ENCODE results near the gene MTX3. TPM values are rescaled to one million over a fixed set of nuclear protein-coding genes. Genes with fewer than 3 reads are reported as not detected.

MTX3 gene
- polyA plus RNA-seq, 1 of the 3 experiments (the other 2 are of a cell fraction) = 6.8 TPM

DNA sequence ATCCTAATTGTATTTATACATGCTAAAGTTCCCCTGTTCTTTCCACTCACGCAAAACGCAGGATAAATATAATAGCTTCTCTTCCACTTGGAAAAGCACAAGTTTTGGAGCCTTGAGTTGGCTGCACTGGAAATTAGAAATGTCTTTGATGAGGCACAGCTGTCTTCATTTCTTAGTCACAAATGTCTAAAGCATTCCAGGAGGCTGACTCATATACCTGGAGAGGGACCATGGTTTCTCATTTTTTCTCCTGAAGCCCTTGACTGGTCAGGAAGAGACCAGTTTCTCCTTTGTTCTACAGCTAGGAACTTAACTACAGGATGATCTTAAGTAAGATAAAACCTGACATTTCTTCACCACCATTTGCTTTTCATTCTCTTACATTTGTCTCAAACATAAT, 16.2 kb downstream of the MTX3 start (continued):
- TF ChIP-seq EZH2phosphoT487 (IDR thresholded peaks at IDR 0.05; ENCODE audit: borderline replicate concordance, low read depth) (no peak), FOXJ3 (CRISPR knock-in tag; IDR thresholded peaks at IDR 0.05) (no peak), EP300 (IDR thresholded peaks at IDR 0.05; ENCODE audit: borderline replicate concordance in 1 of 2, low read depth in 1 of 2, low read length in 1 of 2) (no peak), SMC3 (IDR thresholded peaks at IDR 0.05; ENCODE audit: low read depth, low read length) (no peak), POLR2AphosphoS5 (IDR thresholded peaks at IDR 0.05; ENCODE audit: low read depth, low read length) (peak; percentile 54; the same call in 1 of the 2 replicates), YY1 (IDR thresholded peaks at IDR 0.05; ENCODE audit: low read depth) (no peak), MEF2A (IDR thresholded peaks at IDR 0.05; ENCODE audit: borderline replicate concordance, low read depth) (no peak), NRF1 (IDR thresholded peaks at IDR 0.05; ENCODE audit: low read depth, low read length) (no peak), CHD2 (IDR thresholded peaks at IDR 0.05; ENCODE audit: low read length, partially characterized antibody) (no peak)
- TF ChIP-seq, protein P1, sequence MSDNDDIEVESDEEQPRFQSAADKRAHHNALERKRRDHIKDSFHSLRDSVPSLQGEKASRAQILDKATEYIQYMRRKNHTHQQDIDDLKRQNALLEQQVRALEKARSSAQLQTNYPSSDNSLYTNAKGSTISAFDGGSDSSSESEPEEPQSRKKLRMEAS (IDR thresholded peaks at IDR 0.05; ENCODE audit: low read depth) = no peak

DNA sequence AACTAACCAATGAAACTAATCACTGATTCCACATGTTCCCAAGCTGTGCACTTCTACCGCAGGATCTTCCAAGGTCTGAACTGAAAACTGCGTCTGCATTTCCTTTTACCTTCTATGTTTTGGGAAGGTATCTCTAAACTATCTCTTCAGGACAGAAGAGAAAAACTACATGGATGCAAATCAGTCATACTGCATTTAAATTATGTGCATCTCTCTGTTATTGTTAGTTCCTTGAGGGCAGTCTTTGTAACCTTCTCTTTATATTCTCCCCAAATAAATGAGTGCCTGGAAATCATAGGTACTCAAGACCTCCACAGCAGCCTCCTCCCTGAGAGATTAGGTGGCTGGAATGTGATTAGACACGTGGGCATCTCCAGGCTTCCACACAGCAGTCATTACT, 17.1 kb downstream of the MTX3 start:
- CTCF ChIA-PET = no interaction called here
- no peak overlapping the region for H2AFZ ChIP-seq (ENCODE audit: low read depth)
- H3K27ac ChIP-seq (ENCODE audit: low read depth in 2 of 2, low read length in 1 of 2) = no peak overlapping the region
- H3K9me2 ChIP-seq = no peaks in the 10 kb centered on the region; the same call in 1 of the 2 replicates
- H3F3A ChIP-seq (replicated peaks; ENCODE audit: insufficient read depth) = peaks cover 18% of the 10 kb centered on the region
- H3K9ac ChIP-seq = no peak overlapping the region
- H3K4me1 ChIP-seq (ENCODE audit: control insufficient read depth in 1 of 2, insufficient read depth in 2 of 2, low read depth in 1 of 2, low read length in 1 of 2) = peaks cover 0 to 9% of the 10 kb centered on the region in 2 experiments; a peak in 3 of 4 replicates
- TF ChIP-seq POLR2AphosphoS5 (IDR thresholded peaks at IDR 0.05; ENCODE audit: low read depth, low read length) = no peak
- TF ChIP-seq JUND (IDR thresholded peaks at IDR 0.05) = no peak
- H3K36me3 ChIP-seq (replicated peaks in 1 of 2; ENCODE audit: control insufficient read depth in 1 of 2, insufficient read depth in 2 of 2, low read length in 1 of 2) = peaks cover 14 to 20% of the 10 kb centered on the region in 2 experiments
- no peak overlapping the region for H3K4me2 ChIP-seq
- POLR2A ChIA-PET = no interaction called here
- no peaks in the 10 kb centered on the region for H3K9me3 ChIP-seq
- no peak overlapping the region for H3K4me3 ChIP-seq (ENCODE audit: low read depth in 2 of 2, low read length in 1 of 2)
- 77% methylated on average over 3 of the region's 3 CpGs for WGBS (ENCODE audit: low lambda C conversion rate)
- DNase-seq = no peak
- no peaks in the 10 kb centered on the region for H3K27me3 ChIP-seq (ENCODE audit: insufficient read depth)
- H3K79me2 ChIP-seq (ENCODE audit: insufficient read depth) = no peaks in the 10 kb centered on the region
- no peaks in the 10 kb centered on the region for H4K20me1 ChIP-seq (ENCODE audit: insufficient read depth)

DNA sequence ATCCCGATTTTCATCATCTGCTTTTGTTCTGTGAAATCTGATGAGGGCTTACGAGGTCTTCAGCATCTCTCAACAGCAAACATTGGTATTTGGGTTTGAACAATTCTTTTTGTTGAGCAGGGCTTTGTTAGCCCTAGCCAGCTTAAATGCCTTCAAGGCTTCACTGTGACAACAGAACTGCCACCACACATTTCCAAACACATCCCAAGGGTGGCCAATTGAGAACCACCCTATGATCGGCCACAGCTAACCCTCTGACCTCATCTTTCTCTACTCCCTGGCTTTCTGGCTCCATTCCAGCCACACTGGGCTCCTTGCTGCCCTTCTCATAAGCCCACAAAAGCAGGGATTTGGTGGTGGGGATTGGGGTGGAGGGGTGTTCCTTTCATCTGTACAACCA, 17.6 kb downstream of the MTX3 start:
- CTCF ChIA-PET = interaction anchor here (0.6 kb wide), 1 partner anchor 302 kb away, joined by 3 read pairs; no protein-coding TSS in a partner anchor
- no peaks in the 10 kb centered on the region; the same call in 1 of the 2 replicates for H3K9me2 ChIP-seq
- DNase-seq = no peak
- peaks cover 0 to 9% of the 10 kb centered on the region in 2 experiments; a peak in 3 of 4 replicates for H3K4me1 ChIP-seq (ENCODE audit: control insufficient read depth in 1 of 2, insufficient read depth in 2 of 2, low read depth in 1 of 2, low read length in 1 of 2)
- no peaks in the 10 kb centered on the region for H3K79me2 ChIP-seq (ENCODE audit: insufficient read depth)
- H3F3A ChIP-seq (replicated peaks; ENCODE audit: insufficient read depth) = peaks cover 18% of the 10 kb centered on the region
- H2AFZ ChIP-seq (ENCODE audit: low read depth) = no peak overlapping the region
- H3K36me3 ChIP-seq (replicated peaks in 1 of 2; ENCODE audit: control insufficient read depth in 1 of 2, insufficient read depth in 2 of 2, low read length in 1 of 2) = peaks cover 10 to 18% of the 10 kb centered on the region in 2 experiments
- whole genome bisulfite sequencing (ENCODE audit: low lambda C conversion rate) = 81% methylated on average over 3 of the region's 3 CpGs
- no peaks in the 10 kb centered on the region for H4K20me1 ChIP-seq (ENCODE audit: insufficient read depth)
- H3K4me3 ChIP-seq (ENCODE audit: low read depth in 2 of 2, low read length in 1 of 2) = no peak overlapping the region
- no peak overlapping the region for H3K9ac ChIP-seq
- H3K9me3 ChIP-seq = no peaks in the 10 kb centered on the region
- no peak overlapping the region for H3K27ac ChIP-seq (ENCODE audit: low read depth in 2 of 2, low read length in 1 of 2)
- H3K4me2 ChIP-seq = no peak overlapping the region
- TF ChIP-seq SMC3 (IDR thresholded peaks at IDR 0.05; ENCODE audit: low read depth, low read length) = no peak
- TF ChIP-seq EZH2phosphoT487 (IDR thresholded peaks at IDR 0.05; ENCODE audit: borderline replicate concordance, low read depth) = no peak
- H3K27me3 ChIP-seq (ENCODE audit: insufficient read depth) = no peaks in the 10 kb centered on the region
- POLR2A ChIA-PET = no interaction called here

All from SK-N-SH (cell line).